AG04449 (cell line): ENCODE measurements around the gene DCHS1.

ENCODE experiments used
- CTCF ChIA-PET: fragments of 350-600 bp; formaldehyde crosslinking; extraction: SDS; loops from one replicate; lab custom pipeline; 2021; ENCODE audit warnings: antibody characterized with exemption; lab: Yijun Ruan, JAX
- POLR2A ChIA-PET: fragments of 400-600, 350-600 bp; formaldehyde crosslinking; extraction: SDS; loops from one replicate; lab custom pipeline; 2020; ENCODE audit warnings: antibody characterized with exemption, inconsistent platforms; lab: Yijun Ruan, JAX
- DNase-seq: peaks from one replicate; pipeline ENCODE4 v3.0.0-alpha.2; 2010; ENCODE audit warnings: low read depth, low spot score
- H3K4me3 ChIP-seq: 2 replicates; pipeline ENCODE4 v1.5.1; 2011; ENCODE audit warnings: low read depth, mild to moderate bottlenecking, control low read depth, low read length
- CTCF ChIP-seq: IDR thresholded peaks from one replicate; pipeline ENCODE4 v1.5.1; 2011; ENCODE audit warnings: mild to moderate bottlenecking, moderate library complexity, low read length, control low read depth, inconsistent platforms; ENCODE audit not compliant: insufficient read depth; ENCODE audit errors: missing control alignments

The DCHS1 gene

GRCh38 chr11:6653656-6654055, 2.0 kb downstream of the DCHS1 start:
- H3K4me3 ChIP-seq, result no peak overlapping the region
- ChIA-PET CTCF (interaction anchor here (0.7 to 2.0 kb wide), 4 partner anchors 14 to 122 kb away, joined by 3 to 6 read pairs (median 4); partner anchors contain the start of genes MRPL17 and TPP1), POLR2A (no interaction called here)
- DNase-seq, result no peak
- no peak for TF ChIP-seq CTCF

GRCh38 chr11:6653097-6653496, 2.5 kb downstream of the DCHS1 start:
- no peak for DNase-seq
- no peak for TF ChIP-seq CTCF
- ChIA-PET POLR2A (no interaction called here), CTCF (interaction anchor here (1.6 to 2.0 kb wide), 4 partner anchors 15 to 122 kb away, joined by 3 to 6 read pairs (median 4); partner anchors contain the start of genes MRPL17 and TPP1)
- no peak overlapping the region for H3K4me3 ChIP-seq

- no peak for DNase-seq
- CTCF ChIA-PET, result interaction anchor here (1.6 to 2.0 kb wide), 3 partner anchors 32 to 121 kb away, joined by 3 to 4 read pairs (median 4); partner anchors contain the start of genes MRPL17 and TPP1
- H3K4me3 ChIP-seq, result no peak overlapping the region
- POLR2A ChIA-PET, result no interaction called here
- TF ChIP-seq CTCF, result no peak
Observed at GRCh38 chr11:6652182-6652581, 3.4 kb downstream of the DCHS1 start.

GRCh38 chr11:6650980-6651379, 4.6 kb downstream of the DCHS1 start:
- no peak for TF ChIP-seq CTCF
- no peak overlapping the region for H3K4me3 ChIP-seq
- CTCF ChIA-PET, result no interaction called here
- no peak for DNase-seq
- POLR2A ChIA-PET, result no interaction called here

GRCh38 chr11:6650104-6650503, 5.5 kb downstream of the DCHS1 start:
- ChIA-PET CTCF (interaction anchor here (0.9 to 1.4 kb wide), 4 partner anchors 19 to 272 kb away, joined by 3 to 6 read pairs (median 4); no protein-coding TSS in a partner anchor), POLR2A (no interaction called here)
- DNase-seq, result no peak

GRCh38 chr11:6648501-6648900, 7.1 kb downstream of the DCHS1 start:
- DNase-seq, result no peak
- TF ChIP-seq CTCF, result no peak
- POLR2A ChIA-PET, result no interaction called here
- H3K4me3 ChIP-seq, result no peak overlapping the region
- CTCF ChIA-PET, result no interaction called here

More at GRCh38 chr11:6650104-6650503, 5.5 kb downstream of the DCHS1 start:
- H3K4me3 ChIP-seq, result no peak overlapping the region
- no peak for TF ChIP-seq CTCF
